Stimulated activated CD4-positive, alpha-beta T cell treated with anti-CD3 and anti-CD28 coated beads, Interleukin-1b, Interleukin-23, amount 100 ng/mL, for 48 hours (primary cell): Measurements from ENCODE around the gene JAG1.

Source experiments
- DNase-seq: peaks from one replicate; pipeline ENCODE4 v3.0.0-alpha.2; 2020

The JAG1 gene

DNA sequence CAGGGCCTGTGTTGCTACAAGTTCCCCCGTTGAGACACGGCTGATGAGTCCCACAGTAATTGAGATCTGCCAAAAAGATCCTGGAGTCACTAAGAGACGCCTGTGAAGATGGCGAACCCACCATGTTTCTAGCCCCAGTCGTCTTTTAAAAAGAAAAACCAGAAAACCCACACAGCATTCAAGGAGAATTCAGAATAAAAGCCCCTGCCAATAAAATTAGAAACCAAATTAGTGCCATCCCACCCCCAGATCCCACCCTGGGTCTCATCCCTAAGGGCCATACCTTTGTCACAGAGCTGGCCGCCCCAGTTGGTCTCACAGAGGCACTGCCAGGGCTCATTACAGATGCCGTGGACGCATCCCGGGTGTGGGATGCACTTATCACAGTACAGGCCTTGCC lies 21.6 kb downstream of the JAG1 start:
- no peak for DNase-seq

- DNase-seq, result no peak
Measured at GRCh38 chr20:10651227-10651990, 22.4 kb downstream of the JAG1 start.

DNA sequence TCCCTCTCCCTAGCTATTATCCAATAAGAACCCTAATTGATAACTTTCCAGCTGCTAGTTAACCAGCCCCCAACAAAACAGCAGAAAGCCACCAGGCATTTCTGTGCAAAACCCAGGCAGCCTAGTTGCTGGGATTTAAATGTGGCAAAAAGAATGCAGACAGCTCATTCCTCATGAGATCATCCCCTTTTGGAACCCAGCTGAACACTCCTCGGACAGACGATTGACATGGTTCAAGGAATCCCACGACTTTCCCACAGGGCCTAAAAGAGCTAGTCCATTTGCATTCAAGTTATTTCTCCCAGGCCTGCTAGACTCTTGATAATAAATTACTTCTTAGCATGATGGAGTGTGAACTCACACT lies 24.0 kb downstream of the JAG1 start:
- DNase-seq, result no peak

DNA sequence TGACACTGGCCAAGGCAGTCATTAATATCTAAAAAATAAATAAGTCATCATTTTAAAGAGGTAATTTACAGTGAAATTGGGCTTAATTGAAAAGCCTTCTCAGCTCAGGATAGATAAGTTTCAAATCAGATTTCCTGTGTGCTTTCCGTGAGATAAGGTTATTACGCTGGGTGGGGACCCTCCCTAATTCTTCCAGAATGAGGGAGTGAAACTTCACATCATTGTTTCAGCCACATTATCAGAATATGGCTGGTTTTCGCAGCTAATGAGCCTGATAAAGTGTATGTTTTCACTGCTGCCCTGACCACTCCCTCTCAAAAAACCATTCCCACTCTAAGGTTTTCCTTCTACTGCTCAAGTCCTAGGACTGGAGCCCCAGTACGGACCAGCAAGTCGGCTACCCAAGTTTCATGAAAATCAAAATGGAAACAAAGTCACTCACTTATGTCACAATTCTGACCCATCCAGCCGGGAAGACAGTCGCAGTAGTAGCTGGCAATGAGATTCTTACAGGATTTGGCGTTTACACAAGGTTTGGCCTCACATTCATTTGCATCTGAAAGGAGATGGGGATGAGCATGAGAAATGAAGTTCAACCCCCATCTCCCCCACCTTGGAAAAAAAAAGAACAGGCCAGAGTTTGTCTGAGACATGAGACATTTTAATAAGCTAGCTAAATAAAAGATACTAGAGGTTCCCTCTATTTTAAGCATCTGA lies 24.6 kb downstream of the JAG1 start:
- no peak for DNase-seq

DNA sequence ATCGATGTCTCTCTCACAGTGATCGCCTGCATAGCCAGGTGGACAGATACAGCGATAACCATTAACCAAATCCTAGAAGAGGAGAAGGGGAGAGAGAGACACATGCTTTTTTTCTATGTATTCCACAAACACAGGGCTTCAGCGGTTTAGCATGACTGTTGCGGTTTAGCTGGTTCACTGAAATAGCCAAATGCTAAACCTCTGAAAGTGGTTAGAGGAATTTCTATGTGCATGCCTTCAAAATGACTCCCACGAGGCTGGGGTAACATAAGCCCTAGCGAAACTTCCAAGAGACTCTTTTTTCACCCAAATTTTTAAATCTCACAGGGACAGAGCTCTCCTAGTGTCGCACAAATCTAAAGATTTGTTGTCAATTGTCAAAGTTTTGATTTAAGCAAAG lies 25.1 kb downstream of the JAG1 start:
- no peak for DNase-seq

GRCh38 chr20:10647909-10648308 lies 25.9 kb downstream of the JAG1 start:
- DNase-seq, result no peak

GRCh38 chr20:10647471-10647870 lies 26.3 kb downstream of the JAG1 start:
- DNase-seq, result no peak

GRCh38 chr20:10646886-10647420 lies 26.8 kb downstream of the JAG1 start:
- no peak for DNase-seq

DNA sequence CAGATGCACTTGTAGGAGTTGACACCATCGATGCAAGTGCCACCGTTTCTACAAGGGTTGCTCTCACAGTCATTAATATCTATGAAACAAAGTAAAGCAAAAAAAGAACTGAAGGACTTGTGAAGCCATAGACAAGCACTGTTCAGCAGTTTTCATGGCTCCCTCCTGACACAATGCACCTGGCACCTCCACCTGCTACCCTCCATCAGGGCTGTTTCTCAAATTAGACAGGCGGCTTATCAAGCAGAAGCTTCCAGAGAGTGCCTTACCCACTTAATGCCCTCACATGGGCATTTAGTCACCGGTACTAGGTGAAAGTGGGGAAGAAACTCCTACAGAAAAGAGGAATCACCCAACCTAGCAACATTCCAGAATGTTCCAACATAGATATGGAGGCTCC lies 27.8 kb downstream of the JAG1 start:
- DNase-seq, result no peak

DNA sequence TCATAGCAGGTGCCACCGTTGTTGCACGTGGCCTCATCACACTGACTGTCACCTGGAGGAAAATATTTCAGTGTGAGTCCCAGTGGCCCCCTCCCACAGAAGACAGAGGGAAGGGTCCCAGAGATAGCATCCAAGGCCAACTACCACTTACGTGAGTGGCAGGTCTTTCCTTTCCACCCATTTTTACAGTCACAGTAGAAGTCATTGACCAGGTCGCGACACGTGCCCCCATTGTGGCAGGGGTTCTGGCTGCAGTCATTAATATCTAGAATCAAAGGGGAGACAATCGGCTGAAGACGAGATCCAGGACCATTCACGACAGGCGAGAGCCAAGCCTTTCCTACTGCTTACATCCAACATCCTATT lies 28.6 kb downstream of the JAG1 start:
- DNase-seq, result no peak

- DNase-seq, result no peak
Measured at GRCh38 chr20:10644458-10645204, 29.2 kb downstream of the JAG1 start.

DNA sequence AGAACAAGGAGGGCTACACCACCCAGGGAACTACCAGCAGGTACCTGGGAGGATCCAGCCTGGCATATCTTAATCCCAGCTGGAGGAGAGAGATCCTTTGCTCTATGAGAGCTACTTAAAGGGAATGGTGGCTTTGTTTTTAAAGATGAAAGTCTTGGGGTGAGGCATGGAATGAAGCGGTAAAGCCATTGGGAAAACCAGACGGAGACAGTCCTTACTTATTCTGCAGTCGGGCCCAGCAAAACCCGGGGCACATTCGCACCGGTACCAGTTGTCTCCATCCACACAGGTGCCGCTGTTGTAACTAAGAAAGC lies 30.3 kb downstream of the JAG1 start:
- no peak for DNase-seq

- DNase-seq, result no peak
Measured at GRCh38 chr20:10642856-10643559, 30.8 kb downstream of the JAG1 start.

DNA sequence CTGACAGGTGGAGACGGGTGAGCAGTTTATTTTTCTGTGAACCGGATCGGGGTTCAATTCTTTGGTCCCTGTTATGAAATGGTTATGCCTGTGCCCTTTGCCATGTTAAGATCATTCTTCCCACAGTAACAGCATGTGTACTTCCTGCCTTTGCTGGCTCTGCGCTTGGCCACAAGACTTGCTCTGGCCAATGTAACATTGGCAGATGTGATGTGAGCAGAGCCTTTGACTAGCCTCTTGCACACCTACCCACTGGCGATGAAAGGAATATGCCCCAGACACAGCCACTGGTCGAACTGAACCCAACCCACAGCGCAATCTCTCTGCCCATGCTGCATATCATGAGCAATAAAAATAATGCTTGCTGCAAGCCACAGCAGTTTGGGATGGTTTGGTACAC lies 31.9 kb downstream of the JAG1 start:
- no peak for DNase-seq

GRCh38 chr20:10641467-10641866 lies 32.3 kb downstream of the JAG1 start:
- DNase-seq, result no peak

- no peak for DNase-seq
Measured at GRCh38 chr20:10640897-10641296, 32.9 kb downstream of the JAG1 start.

- DNase-seq, result no peak
Measured at GRCh38 chr20:10639737-10640556, 33.9 kb downstream of the JAG1 start.

- no peak for DNase-seq
Measured at GRCh38 chr20:10639077-10639736, 34.6 kb downstream of the JAG1 start.

GRCh38 chr20:10637563-10637962 lies 36.2 kb downstream of the JAG1 start:
- DNase-seq, result no peak

DNA sequence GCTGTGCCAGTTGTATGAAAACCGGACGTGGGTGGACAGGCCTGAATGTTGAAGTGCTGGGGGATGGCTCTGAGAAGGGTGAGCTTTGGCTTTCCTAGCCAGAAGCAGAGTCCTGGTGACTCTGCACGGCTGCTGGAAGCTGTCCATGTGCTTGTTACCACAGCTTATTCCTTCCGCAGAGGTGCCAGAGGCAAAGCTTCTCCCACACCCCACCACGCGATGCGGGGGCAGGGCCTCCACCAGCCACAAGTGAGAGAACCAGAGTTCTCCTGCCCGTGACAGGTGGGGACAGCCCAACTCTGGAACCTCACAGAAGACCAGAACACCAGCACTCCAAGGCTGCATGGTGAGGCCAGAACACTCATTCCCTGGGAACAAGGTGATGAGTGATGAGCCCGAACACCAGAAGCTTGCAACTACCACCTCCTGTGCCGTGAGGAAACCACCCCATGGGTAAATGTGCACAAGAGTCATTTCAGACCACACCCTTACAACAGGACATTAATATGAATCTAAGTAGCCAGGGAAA lies 36.7 kb downstream of the JAG1 start:
- DNase-seq, result no peak

- no peak for DNase-seq
Measured at GRCh38 chr20:10636326-10636818, 37.4 kb downstream of the JAG1 start.
